GM04504 (cell line): ENCODE results near the gene SVIL.
A peak's percentile ranks its signal among the peaks of the same experiment; 100 is the strongest.
"Not testable (repeated sequence)": the region's sequence is repeated elsewhere in the genome, so short reads cannot be mapped to it uniquely, and the experiment has no call there.

Source experiments
- DNase-seq: peaks from one replicate; pipeline ENCODE4 v3.0.0-alpha.2; 2012; ENCODE audit warnings: low read depth

The SVIL gene

DNA sequence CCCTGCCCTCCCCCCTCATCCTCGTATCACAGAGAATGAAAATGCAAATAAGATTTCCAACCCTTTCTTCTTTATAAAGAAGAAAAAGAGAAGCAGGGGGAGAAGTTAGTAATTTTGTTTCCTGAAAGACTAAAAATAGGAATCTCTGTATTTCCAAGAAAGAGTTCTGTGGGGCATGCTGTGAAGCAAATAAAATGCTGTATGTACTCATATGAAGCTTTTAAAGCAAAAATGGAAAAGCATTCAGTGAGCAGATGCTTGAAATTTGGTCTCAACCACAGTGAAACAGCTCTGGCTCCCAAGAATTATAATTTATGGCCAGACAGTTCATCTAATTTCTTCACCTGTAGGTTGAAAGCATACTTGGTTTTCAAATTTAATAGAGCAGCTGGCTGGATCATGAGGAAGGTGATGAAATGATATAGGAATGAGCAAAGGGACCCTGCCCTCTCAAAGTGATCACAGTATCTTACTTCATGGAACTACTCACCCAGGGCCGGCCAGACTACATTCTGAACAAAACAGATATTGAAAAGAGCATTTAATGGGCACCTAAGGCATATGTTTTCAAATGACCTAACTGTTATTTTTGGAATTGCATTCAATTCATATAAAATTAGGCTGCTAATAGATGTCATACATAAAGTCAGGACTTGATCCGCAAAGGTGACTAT is 31.4 kb downstream of the SVIL start:
- no peak for DNase-seq

GRCh38 chr10:29600821-29601220 is 34.0 kb downstream of the SVIL start:
- DNase-seq, result no peak

- no peak for DNase-seq
These were observed 34.7 kb downstream of the SVIL start for GRCh38 chr10:29600067-29600466.

- peak; percentile 40 for DNase-seq
These were observed 35.9 kb downstream of the SVIL start for GRCh38 chr10:29598851-29599311.

DNA sequence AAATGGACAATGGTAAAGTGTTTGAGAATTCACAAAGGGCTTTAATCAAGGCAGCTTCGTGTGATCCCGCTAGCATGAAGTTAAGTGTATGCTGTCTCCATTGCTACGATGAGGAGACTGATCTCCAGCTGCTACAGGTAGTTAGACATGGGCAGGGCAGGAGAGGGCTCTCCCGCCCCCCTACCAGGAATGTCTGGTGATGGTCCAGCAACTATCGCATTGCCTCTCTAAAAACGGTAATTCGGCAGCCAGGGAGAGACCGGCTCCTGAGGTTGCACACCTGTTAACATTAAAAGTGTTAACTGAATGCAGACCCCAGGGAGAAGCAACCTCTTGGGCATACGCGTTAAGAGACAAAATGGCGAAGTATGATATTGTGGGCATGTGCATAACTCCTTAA is 37.9 kb downstream of the SVIL start:
- DNase-seq, result no peak

GRCh38 chr10:29596356-29596755 is 38.4 kb downstream of the SVIL start:
- no peak for DNase-seq

DNA sequence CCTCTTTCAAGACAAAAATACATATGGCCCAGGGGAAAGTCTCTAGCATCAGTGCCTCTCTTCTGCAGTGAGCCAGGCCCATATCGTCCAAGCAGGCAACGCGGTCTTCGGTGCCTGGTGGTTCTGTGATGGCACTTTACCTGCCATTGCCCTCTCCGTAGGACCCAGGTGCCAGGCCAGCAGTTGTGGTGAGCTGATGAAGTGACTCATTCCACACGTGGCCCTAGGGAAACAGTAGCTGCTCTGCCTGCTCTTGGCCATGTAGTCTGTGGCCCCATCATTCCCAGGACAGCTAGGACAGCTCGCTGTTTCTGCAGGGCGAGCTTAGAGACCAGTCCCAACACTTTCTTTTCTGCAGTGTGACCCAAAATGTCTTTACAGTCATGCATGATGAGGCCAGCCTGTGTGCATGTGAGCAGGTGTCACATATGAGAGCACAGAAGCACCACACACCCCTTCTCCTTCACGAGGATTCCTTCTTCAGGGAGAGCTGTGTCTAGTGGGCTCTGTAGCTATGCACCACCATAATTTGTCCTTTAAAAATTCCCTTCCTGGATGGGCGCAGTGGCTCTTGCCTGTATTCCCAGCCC is 39.0 kb downstream of the SVIL start:
- no peak for DNase-seq

GRCh38 chr10:29595146-29595545 is 39.6 kb downstream of the SVIL start:
- no peak for DNase-seq

DNA sequence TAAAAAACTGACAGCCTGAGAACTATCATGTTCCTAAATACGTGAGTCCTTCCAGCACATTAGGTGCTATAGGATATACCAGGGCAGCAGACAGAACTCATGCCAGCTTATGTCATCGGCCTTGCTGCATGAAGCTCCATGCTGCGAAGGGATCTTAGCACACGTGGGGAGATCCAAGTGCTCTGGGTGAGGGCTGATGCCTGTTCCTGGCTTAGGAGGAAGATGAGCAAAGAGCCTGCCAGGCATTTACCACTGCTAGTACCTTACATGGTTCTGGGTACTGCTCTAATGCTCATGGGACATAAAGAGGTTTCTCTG is 43.2 kb downstream of the SVIL start:
- no peak for DNase-seq

DNA sequence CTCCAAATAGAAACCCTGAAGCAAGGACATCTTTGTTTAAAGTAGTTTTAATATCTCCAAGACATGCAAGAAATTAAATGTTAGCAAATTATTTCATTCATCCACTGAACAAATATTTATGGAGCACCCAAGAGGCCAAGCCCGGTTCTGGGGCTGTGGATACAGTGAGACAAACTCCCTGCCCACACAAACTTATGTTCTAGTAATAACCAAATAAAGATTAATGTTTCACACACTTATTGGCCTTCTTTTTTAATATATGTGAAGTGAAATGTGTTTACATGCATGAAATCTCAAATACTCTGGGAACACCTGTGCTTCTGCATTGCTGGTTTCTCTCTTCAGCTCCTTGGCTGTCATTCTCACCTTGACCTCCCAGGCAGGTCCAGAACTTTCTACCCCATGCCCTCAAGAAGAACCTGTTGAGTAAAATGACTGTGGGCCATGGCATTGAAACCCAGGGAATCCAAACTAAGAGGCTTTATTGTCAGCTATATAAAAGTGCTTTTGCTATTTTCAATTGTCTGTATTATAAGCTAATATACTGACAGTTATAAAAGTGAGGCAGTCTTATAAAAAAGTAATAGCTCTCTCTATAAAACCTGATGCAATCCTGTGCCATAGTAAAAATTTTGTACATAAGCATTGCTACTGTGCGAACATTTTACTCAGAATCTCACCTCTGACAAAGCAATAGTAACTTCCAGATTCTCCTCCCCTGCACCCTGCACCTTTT is 43.7 kb downstream of the SVIL start:
- no peak for DNase-seq

- DNase-seq, result peak; percentile 43
These were observed 45.9 kb downstream of the SVIL start for GRCh38 chr10:29588629-29589421.

GRCh38 chr10:29587750-29588628 is 46.8 kb downstream of the SVIL start:
- not testable (repeated sequence) for DNase-seq

- not testable (repeated sequence) for DNase-seq
These were observed 47.5 kb downstream of the SVIL start for GRCh38 chr10:29587102-29587749.

DNA sequence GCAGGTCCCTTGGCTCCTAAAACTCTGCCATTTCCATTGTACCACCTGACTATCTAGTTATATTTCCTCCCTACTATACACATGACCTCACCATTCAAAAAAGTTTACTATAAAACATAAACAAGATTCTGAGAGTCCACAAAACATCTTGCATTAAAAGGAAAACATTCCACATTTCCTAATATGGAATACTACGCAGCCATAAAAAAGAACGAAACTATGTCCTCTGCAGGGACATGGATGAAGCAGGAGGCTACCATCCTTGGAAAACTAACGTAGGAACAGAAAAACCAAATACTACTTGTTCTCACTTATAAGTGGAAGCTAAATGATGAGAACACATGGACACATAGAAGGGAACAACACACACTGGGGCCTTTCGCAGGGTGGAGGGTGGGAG is 48.3 kb downstream of the SVIL start:
- no peak for DNase-seq

DNA sequence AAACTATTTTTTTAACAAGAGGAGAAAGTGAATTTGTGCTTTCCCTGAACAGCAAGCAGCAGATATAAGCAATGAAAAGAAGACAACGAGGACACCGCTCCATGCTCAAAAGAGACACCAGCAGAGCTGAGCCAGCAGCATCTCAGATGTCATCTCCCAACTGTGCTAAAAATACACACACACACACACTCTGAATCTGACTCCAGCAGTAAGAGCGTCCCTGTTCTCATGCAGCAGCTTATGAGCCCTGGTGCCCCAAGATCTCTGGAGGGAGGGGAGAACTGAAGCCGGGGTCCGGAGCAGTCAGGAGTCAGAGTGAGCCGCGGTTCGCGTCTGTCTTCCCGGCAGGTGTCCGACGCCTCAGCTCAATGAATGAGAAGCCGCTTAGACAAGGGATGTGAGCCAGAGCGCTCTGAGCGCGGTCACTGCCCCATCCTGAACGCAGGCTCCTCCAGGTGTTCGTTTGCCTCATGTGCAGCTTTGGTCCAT is 49.2 kb downstream of the SVIL start:
- DNase-seq, result no peak

GRCh38 chr10:29584436-29584835 is 50.3 kb downstream of the SVIL start:
- DNase-seq, result no peak

DNA sequence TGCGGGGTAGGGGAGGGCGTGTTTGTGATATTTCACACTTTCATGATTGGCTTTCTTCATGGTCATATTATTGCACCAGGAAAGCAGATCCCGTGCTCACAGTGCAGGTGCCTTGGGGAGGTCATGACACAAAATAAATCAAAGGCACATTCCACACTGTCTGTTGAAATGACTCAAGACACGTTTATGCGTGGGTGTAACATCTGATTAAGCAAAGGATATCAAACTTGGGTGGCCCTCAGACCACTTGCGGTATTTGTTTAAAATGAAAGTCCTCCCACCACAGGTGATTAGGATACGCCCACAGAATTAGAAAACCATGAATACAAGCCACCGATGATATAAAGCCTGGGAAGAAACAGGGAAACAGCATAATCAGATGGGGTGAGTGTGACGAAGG is 51.1 kb downstream of the SVIL start:
- DNase-seq, result no peak

DNA sequence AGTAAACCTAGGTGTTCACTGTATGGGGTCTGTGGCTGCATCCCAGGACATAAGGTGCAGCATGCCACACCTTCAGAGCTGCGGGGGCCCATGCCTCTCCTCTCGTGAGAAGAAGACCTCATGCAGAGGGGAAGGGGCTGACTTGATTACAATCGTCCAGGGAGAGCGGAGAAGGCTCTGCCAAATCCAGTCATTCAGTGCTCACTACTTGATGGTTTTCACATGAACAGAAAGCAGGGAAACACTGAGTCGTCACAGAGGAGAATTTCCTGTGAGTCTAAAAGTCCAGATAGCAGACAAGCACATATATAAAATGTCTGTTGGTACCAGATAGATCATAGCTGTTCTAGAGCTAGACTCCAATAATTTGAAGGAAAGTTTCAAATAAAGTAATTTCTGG is 52.0 kb downstream of the SVIL start:
- DNase-seq, result peak; percentile 20

GRCh38 chr10:29579455-29579970 is 55.3 kb downstream of the SVIL start:
- no peak for DNase-seq

DNA sequence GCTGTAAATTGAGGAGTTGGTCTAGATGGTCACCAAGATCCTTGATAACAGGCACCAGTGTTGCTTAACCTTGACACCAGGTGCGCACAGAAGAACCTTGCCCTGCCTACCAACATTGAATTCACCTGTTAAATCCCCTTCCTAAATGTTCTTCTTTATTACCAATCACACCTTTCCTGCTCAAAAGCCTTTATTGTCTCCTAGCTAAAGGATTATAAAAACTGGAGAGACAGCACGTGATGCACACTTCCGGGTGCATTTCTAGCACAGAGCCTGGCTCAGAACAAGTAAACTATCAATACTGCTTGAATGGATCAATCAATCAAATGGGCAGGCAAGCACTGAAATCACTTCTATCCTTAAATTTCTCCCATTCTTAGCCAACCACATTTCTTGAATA is 56.3 kb downstream of the SVIL start:
- no peak for DNase-seq

- DNase-seq, result no peak
These were observed 58.1 kb downstream of the SVIL start for GRCh38 chr10:29576681-29577080.
